Measurements from ENCODE around the gene ROR1.

GRCh38 chr1:64167176-64167575 is 393.4 kb downstream of the ROR1 start:
- TF ChIP-seq CTCF (conservative IDR thresholded peaks at IDR 0.05; ENCODE audit: low read depth, low read length), result no peak
- TF ChIP-seq POLR2A (IDR thresholded peaks at IDR 0.05; ENCODE audit: low read depth, low read length), result no peak
- no peak for TF ChIP-seq SMC3 (IDR thresholded peaks at IDR 0.05; ENCODE audit: low read depth, low read length)
- TF ChIP-seq CHD1 (IDR thresholded peaks at IDR 0.05; ENCODE audit: low read depth, low read length), result no peak
